ENCODE results near the gene PPP1R12A. TPM values are rescaled to one million over a fixed set of nuclear protein-coding genes. Genes with fewer than 3 reads are reported as not detected.

PPP1R12A gene
- total RNA-seq, 2 donors from 2014 or later, result 68.7 to 86.9 TPM

GRCh38 chr12:79841248-79841877 is 93.5 kb downstream of the PPP1R12A start:
- Histone ChIP-seq H3K9me3 (no peaks in the 10 kb centered on the region), H3K4me1 (replicated peaks) (no peaks in the 10 kb centered on the region), H3K27me3 (replicated peaks; ENCODE audit: insufficient read depth) (no peaks in the 10 kb centered on the region), H3K27ac (no peak overlapping the region), H3K4me3 (no peak overlapping the region), H3K36me3 (no peaks in the 10 kb centered on the region)
- 85% methylated on average over 4 of the region's 4 CpGs for WGBS
- no peak for DNase-seq (ENCODE audit: low spot score)
- intact Hi-C loops (cut with DNase I), result no loop called here
- TF ChIP-seq POLR2A (IDR thresholded peaks at IDR 0.05), result no peak
- TF ChIP-seq CTCF (IDR thresholded peaks at IDR 0.05), result no peak
- TF ChIP-seq POLR2AphosphoS5 (IDR thresholded peaks at IDR 0.05), result no peak

- H3K36me3 ChIP-seq, result no peaks in the 10 kb centered on the region
- H3K9me3 ChIP-seq, result no peaks in the 10 kb centered on the region
- H3K27ac ChIP-seq, result no peak overlapping the region
- H3K4me3 ChIP-seq, result no peak overlapping the region
- no peak for DNase-seq (ENCODE audit: low spot score)
- TF ChIP-seq POLR2A (IDR thresholded peaks at IDR 0.05) (no peak), CTCF (IDR thresholded peaks at IDR 0.05) (no peak), POLR2AphosphoS5 (IDR thresholded peaks at IDR 0.05) (no peak)
- no peaks in the 10 kb centered on the region for H3K27me3 ChIP-seq (replicated peaks; ENCODE audit: insufficient read depth)
- WGBS, result 99% methylated on average over 3 of the region's 3 CpGs
- intact Hi-C loops (cut with DNase I), result no loop called here
- H3K4me1 ChIP-seq (replicated peaks), result no peaks in the 10 kb centered on the region
Observed at GRCh38 chr12:79838359-79838758, 96.5 kb downstream of the PPP1R12A start.

- Histone ChIP-seq H3K4me3 (no peak overlapping the region), H3K36me3 (no peaks in the 10 kb centered on the region), H3K4me1 (replicated peaks) (no peaks in the 10 kb centered on the region), H3K9me3 (no peaks in the 10 kb centered on the region), H3K27me3 (replicated peaks; ENCODE audit: insufficient read depth) (no peaks in the 10 kb centered on the region), H3K27ac (no peak overlapping the region)
- intact Hi-C loops (cut with DNase I), result no loop called here
- TF ChIP-seq POLR2A (IDR thresholded peaks at IDR 0.05), result no peak
- no peak for TF ChIP-seq POLR2AphosphoS5 (IDR thresholded peaks at IDR 0.05)
- no peak for TF ChIP-seq CTCF (IDR thresholded peaks at IDR 0.05)
- no peak for DNase-seq (ENCODE audit: low spot score)
- WGBS, result 92% methylated on average over 5 of the region's 5 CpGs
Observed at GRCh38 chr12:79837575-79837974, 97.3 kb downstream of the PPP1R12A start.

- intact Hi-C loops (cut with DNase I), result no loop called here
- H3K4me1 ChIP-seq (replicated peaks), result no peaks in the 10 kb centered on the region
- no peak for TF ChIP-seq CTCF (IDR thresholded peaks at IDR 0.05)
- no peak for TF ChIP-seq POLR2AphosphoS5 (IDR thresholded peaks at IDR 0.05)
- no peak for TF ChIP-seq POLR2A (IDR thresholded peaks at IDR 0.05)
- 91% methylated on average over 2 of the region's 2 CpGs for whole genome bisulfite sequencing
- no peaks in the 10 kb centered on the region for H3K36me3 ChIP-seq
- no peaks in the 10 kb centered on the region for H3K9me3 ChIP-seq
- no peak for DNase-seq (ENCODE audit: low spot score)
- no peaks in the 10 kb centered on the region for H3K27me3 ChIP-seq (replicated peaks; ENCODE audit: insufficient read depth)
- no peak overlapping the region for H3K4me3 ChIP-seq
- H3K27ac ChIP-seq, result no peak overlapping the region
Observed at GRCh38 chr12:79835377-79835843, 99.5 kb downstream of the PPP1R12A start.

- Histone ChIP-seq H3K4me3 (no peak overlapping the region), H3K27me3 (replicated peaks; ENCODE audit: insufficient read depth) (no peaks in the 10 kb centered on the region), H3K36me3 (no peaks in the 10 kb centered on the region), H3K4me1 (replicated peaks) (no peaks in the 10 kb centered on the region), H3K27ac (no peak overlapping the region), H3K9me3 (no peaks in the 10 kb centered on the region)
- WGBS, result 76% methylated on average over 3 of the region's 3 CpGs
- intact Hi-C loops (cut with DNase I), result no loop called here
- TF ChIP-seq CTCF (IDR thresholded peaks at IDR 0.05) (no peak), POLR2AphosphoS5 (IDR thresholded peaks at IDR 0.05) (no peak), POLR2A (IDR thresholded peaks at IDR 0.05) (no peak)
- no peak for DNase-seq (ENCODE audit: low spot score)
Observed at GRCh38 chr12:79834712-79835376, 100.1 kb downstream of the PPP1R12A start.

All from prostate gland (tissue), 2 donors.